ENCODE measurements around the gene SMC6. TPM values are rescaled to one million over a fixed set of nuclear protein-coding genes. Genes with fewer than 3 reads are reported as not detected.
A peak's percentile ranks its signal among the peaks of the same experiment; 100 is the strongest.

SMC6 gene
- total and polyA plus RNA-seq, 8 donors = 3.3 to 67.4 (median 13.4) TPM

DNA sequence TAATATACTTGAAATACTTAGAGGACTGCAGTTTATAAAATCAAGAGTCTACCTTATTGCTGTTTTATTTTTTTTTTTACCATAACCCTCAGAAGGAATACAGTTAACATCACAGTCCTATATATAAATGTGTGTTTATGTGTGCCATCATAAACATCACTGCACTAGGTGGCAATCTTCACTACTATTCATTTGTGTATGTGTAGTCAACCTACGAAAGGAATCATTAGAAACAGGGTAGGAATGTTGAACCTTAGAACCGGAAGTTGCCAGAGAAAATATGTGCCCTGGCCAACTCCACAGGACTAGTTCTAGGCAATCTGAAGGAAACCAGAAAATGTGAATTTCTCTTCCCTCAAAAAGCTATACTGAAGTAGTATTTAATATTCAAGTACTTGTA, 3.7 kb upstream of the SMC6 start:
- no peaks in the 10 kb centered on the region for H3K36me3 ChIP-seq
- peak in 1 of 2 donors; percentile 46 for DNase-seq
- H3K9me3 ChIP-seq = no peaks in the 10 kb centered on the region
- peaks cover 4 to 31% (median 17%) of the 10 kb centered on the region in 4 donors for H3K4me1 ChIP-seq
- no peaks in the 10 kb centered on the region for H3K27me3 ChIP-seq
- 43 to 62% (median 56%) methylated on average over 2 of the region's 2 CpGs for WGBS, 5 donors
- H3K4me3 ChIP-seq = no peak overlapping the region
- TF ChIP-seq EP300 (IDR thresholded peaks at IDR 0.05) (no peak), CTCF (IDR thresholded peaks at IDR 0.05) (no peak), POLR2A (IDR thresholded peaks at IDR 0.05) (no peak), POLR2AphosphoS5 (IDR thresholded peaks at IDR 0.05) (no peak)
- intact Hi-C loops (cut with DNase I; ENCODE audit: low total_unique reads) = no loop called here
- no peak overlapping the region for H3K27ac ChIP-seq

DNA sequence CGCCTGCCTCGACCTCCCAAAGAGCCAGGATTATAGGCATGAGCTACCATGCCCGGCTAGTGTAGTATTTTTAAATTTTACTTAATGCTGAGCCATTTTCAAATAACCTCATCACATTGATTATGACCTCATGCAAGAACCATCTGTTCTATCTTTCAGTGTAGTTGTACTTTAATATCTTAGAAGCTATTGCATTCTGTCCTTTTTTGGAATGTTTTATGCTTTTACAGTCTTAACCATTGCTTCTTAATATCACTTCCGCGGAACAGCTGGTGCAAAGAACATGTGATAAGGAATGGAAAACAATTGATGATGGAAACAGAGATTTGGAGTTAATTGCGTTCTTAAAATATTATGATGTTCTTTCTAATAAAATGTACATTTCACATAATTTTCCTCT, 3.1 kb upstream of the SMC6 start:
- Histone ChIP-seq H3K4me3 (no peak overlapping the region), H3K4me1 (peaks cover 4 to 36% (median 21%) of the 10 kb centered on the region in 4 donors), H3K36me3 (no peaks in the 10 kb centered on the region), H3K9me3 (no peaks in the 10 kb centered on the region), H3K27me3 (no peaks in the 10 kb centered on the region), H3K27ac (no peak overlapping the region)
- WGBS, 5 donors = 83 to 91% (median 90%) methylated on average over 6 of the region's 6 CpGs
- TF ChIP-seq CTCF (IDR thresholded peaks at IDR 0.05) (no peak), POLR2AphosphoS5 (IDR thresholded peaks at IDR 0.05) (no peak), POLR2A (IDR thresholded peaks at IDR 0.05) (no peak), EP300 (IDR thresholded peaks at IDR 0.05) (no peak)
- intact Hi-C loops (cut with DNase I; ENCODE audit: low total_unique reads) = no loop called here
- no peak for DNase-seq

DNA sequence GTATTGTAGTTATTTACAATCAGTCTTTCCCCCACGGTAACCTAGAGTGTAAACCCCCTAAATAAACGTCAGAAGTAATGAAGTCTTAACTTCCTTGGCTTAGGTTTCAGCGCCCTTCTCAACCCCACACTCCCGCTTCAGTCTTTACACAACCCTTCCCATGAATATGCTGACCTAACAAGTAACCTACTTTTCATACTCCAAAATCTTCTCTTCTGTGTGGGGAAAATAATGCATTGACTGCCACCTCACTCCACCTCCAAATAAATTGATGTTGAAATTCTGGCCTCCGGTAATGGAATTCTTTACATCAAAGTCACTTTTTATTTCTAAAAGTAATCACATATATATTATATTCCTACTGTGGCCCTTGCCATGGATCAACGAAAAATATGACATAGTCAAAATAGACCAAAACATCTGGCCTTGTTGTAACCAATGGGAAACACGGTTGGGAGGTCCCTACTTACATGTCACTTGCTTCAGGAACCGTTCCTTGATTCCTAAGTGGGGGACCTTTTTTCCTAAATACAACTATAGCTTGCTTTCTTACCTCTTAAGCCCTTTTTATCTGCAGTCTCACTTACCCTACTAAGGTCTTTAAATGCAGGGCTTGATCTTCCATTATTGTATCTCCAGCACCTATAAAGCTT, 1.3 kb upstream of the SMC6 start:
- H3K4me1 ChIP-seq = peaks cover 4 to 43% (median 22%) of the 10 kb centered on the region in 4 donors
- H3K27ac ChIP-seq = peak overlapping the region in 4 of 5 donors; percentile 95 to 97 (median 97)
- intact Hi-C loops (cut with DNase I; ENCODE audit: low total_unique reads) = no loop called here
- no peaks in the 10 kb centered on the region for H3K36me3 ChIP-seq
- H3K27me3 ChIP-seq = no peaks in the 10 kb centered on the region
- DNase-seq = no peak
- TF ChIP-seq CTCF (IDR thresholded peaks at IDR 0.05) (no peak), POLR2A (IDR thresholded peaks at IDR 0.05) (no peak), POLR2AphosphoS5 (IDR thresholded peaks at IDR 0.05) (no peak), EP300 (IDR thresholded peaks at IDR 0.05) (no peak)
- H3K9me3 ChIP-seq = no peaks in the 10 kb centered on the region
- peak overlapping the region; percentile 87 to 98 (median 92) for H3K4me3 ChIP-seq
- 18 to 23% (median 20%) methylated on average over 8 of the region's 8 CpGs for WGBS, 5 donors

DNA sequence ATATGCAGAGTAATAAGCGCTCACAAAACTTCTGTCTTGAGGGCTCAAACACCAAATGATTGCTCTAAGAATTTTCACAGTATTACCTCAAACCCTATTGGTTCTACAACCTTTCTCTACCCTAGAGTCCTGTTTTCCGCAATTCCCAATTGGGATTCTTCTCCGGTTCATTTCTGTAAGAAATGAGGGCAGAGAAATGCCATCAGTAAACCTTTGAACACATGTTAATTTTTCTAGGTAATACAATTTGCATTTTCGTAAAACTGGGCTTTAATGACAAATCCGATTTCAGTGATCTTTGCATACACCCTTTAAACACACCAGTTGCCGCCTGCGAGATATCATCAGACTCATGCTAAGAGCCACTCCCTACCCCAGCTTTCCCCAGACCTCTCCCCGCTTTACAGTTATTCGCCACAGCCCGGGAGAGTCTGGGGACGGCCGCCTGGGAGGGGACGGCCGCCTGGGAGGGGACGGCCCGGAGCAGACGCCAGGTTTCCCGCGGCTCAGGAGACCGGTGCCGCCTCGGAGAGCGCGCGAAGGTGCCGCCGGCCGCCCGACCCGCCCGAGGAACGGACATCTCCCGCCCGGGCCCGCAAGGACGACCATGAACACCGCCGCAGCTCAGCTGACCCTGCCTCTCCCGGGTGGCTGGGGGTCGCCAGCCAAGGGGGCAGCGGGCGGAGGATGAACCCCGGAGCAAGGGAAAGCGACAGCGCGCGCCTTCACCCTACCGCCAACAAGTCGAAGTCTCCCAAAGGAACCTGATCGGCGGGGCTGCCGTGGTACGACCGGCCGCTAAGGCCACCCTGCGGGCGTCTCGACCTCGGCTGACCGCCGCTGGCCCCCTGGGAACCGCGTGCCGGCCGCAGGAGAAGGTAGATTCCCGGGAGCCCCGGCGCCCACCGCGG, 463 bp downstream of the SMC6 start:
- 1 to 2% (median 1%) methylated on average over 22 to 70 of the region's 70 CpGs for WGBS, 5 donors

More for the DNA sequence above, 463 bp downstream of the SMC6 start:
- Histone ChIP-seq H3K4me1 (peaks cover 4 to 43% (median 22%) of the 10 kb centered on the region in 4 donors), H3K9me3 (no peaks in the 10 kb centered on the region), H3K36me3 (no peaks in the 10 kb centered on the region), H3K4me3 (peak overlapping the region; percentile 87 to 98 (median 92)), H3K27me3 (no peaks in the 10 kb centered on the region), H3K27ac (peak overlapping the region; percentile 95 to 99 (median 97))
- intact Hi-C loops (cut with DNase I; ENCODE audit: low total_unique reads) = no loop called here
- peak; percentile 56 to 81 for DNase-seq
- peak in 1 of 3 donors; percentile 24 for TF ChIP-seq POLR2AphosphoS5 (IDR thresholded peaks at IDR 0.05)
- no peak for TF ChIP-seq POLR2A (IDR thresholded peaks at IDR 0.05)
